Activated CD8-positive, alpha-beta T cell treated with anti-CD3 and anti-CD28 coated beads for 36 hours (primary cell): ENCODE results near the gene L3MBTL4. TPM values are rescaled to one million over a fixed set of nuclear protein-coding genes. Genes with fewer than 3 reads are reported as not detected.

ENCODE experiments used
- ATAC-seq: fragments of 200-7000 bp; cut with Tn5 transposase; one replicate; pipeline ENCODE4 v1.10.0; 2021; ENCODE audit warnings: mild to moderate bottlenecking, moderate library complexity
- CTCF ChIA-PET: fragments of 350-600 bp; sonication (Branson Sonifier 250); formaldehyde crosslinking; loops from one replicate; lab custom pipeline; 2021; ENCODE audit warnings: antibody characterized with exemption; lab: Charles Lee
- POLR2A ChIA-PET: fragments of 350-600 bp; sonication (Branson Sonifier 250); formaldehyde crosslinking; loops from one replicate; lab custom pipeline; 2021; ENCODE audit warnings: antibody characterized with exemption; lab: Charles Lee
- DNase-seq: peaks from one replicate; pipeline ENCODE4 v3.0.0-alpha.2; 2020
- H3K27ac Mint-ChIP-seq: one replicate; pipeline ENCODE4 v1.8.0; 2021; ENCODE audit warnings: mild to moderate bottlenecking, mixed read lengths
- H3K27me3 Mint-ChIP-seq: one replicate; pipeline ENCODE4 v1.8.0; 2021; ENCODE audit warnings: mixed read lengths
- H3K36me3 Mint-ChIP-seq: one replicate; pipeline ENCODE4 v1.8.0; 2021; ENCODE audit warnings: low read depth, mixed read lengths
- H3K4me1 Mint-ChIP-seq: one replicate; pipeline ENCODE4 v1.8.0; 2021; ENCODE audit warnings: low read depth, mixed read lengths
- H3K4me3 Mint-ChIP-seq: one replicate; pipeline ENCODE4 v1.8.0; 2021; ENCODE audit warnings: mild to moderate bottlenecking, moderate library complexity, mixed read lengths
- H3K9me3 Mint-ChIP-seq: one replicate; pipeline ENCODE4 v1.8.0; 2021; ENCODE audit warnings: mixed read lengths
- intact Hi-C: fragments of 100-400 bp; cut with micrococcal nuclease; formaldehyde crosslinking; loops from one replicate; pipeline ENCODE4 v1.10.0; 2022
- total RNA-seq, 2 experiments: library from RNA; stranded (reverse); gene quantifications; one replicate each; pipeline ENCODE4 v1.2.3, GENCODE V29; 2021
- TF ChIP-seq, protein P1 (sequence below): fragments of 200-600 bp; IDR thresholded peaks from one replicate; pipeline ENCODE4 v1.8.0; 2022; ENCODE audit warnings: antibody characterized with exemption, mild to moderate bottlenecking

Gene L3MBTL4
- total RNA-seq, 2 experiments from 2014 or later = not detected

DNA sequence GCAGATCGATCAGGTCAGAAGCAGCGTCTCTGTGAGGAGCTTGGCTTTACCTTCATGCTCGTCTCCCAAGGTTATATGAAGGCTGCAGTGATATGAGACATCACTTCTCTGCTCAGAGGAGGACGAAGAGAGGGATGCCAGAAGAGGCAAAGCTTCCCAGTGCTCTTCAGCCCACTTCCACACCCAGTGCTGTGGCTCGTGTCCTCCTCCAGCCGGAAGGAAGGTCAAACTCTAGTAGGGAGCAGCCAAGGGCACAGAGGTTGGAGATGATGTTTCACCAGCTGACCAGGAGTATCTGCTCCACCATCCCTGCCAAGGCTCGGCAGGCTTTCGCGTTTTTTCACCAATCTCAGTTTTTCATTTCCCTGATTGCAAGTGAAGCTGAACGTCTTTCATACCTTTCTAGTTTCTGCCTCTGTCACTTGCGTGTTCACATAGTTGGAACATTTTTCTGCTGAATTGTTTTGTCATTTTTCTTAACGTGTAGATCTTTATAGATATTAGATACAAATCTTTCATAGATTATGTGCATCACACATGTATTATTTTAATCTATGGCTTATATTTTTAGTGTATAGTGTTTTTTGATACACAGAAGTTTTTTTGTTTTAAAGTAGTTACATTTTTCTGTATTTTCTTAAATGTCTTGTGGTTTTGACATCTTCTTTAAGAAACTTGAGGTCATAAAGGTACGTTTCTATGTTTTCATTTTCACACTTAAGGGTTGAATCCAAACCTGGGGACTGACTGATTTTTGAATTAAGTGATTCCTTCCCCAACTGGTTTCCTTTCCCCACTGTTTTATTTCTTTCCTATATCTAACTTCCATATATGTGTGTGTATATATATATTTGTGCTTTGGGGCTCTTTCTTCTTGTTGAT is 23.5 kb upstream of the L3MBTL4 start:
- ATAC-seq = no peak
- intact Hi-C loops = no loop called here

DNA sequence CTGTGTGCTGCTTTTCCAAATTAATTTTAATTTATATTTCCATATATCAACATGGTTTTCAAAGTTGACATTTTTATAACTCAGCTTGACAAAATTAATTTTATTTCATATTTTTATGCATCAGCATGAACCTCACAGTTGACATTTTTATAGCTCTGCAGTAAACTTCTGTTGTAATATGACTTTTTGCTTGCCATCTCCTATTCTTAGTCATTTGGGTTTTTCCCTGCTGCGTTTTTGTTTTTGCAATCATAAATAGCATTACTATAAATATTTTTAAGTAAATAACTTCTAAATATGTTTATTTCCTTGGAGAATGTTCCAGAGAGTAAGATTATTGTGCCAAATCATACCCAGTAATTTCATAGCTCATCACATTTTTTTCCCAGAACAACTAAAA is 21.0 kb upstream of the L3MBTL4 start:
- ChIA-PET CTCF (no interaction called here), POLR2A (no interaction called here)
- Mint-ChIP-seq H3K36me3 (no peaks in the 10 kb centered on the region), H3K9me3 (no peaks in the 10 kb centered on the region), H3K4me3 (no peak overlapping the region), H3K27ac (no peak overlapping the region), H3K27me3 (no peaks in the 10 kb centered on the region), H3K4me1 (no peaks in the 10 kb centered on the region)
- DNase-seq (no peak), ATAC-seq (no peak)
- TF ChIP-seq, protein P1, sequence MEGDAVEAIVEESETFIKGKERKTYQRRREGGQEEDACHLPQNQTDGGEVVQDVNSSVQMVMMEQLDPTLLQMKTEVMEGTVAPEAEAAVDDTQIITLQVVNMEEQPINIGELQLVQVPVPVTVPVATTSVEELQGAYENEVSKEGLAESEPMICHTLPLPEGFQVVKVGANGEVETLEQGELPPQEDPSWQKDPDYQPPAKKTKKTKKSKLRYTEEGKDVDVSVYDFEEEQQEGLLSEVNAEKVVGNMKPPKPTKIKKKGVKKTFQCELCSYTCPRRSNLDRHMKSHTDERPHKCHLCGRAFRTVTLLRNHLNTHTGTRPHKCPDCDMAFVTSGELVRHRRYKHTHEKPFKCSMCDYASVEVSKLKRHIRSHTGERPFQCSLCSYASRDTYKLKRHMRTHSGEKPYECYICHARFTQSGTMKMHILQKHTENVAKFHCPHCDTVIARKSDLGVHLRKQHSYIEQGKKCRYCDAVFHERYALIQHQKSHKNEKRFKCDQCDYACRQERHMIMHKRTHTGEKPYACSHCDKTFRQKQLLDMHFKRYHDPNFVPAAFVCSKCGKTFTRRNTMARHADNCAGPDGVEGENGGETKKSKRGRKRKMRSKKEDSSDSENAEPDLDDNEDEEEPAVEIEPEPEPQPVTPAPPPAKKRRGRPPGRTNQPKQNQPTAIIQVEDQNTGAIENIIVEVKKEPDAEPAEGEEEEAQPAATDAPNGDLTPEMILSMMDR = no peak
- intact Hi-C loops = no loop called here

More for the DNA sequence above, 23.5 kb upstream of the L3MBTL4 start:
- POLR2A ChIA-PET = no interaction called here
- Mint-ChIP-seq H3K36me3 (no peaks in the 10 kb centered on the region), H3K4me1 (no peaks in the 10 kb centered on the region), H3K27ac (no peak overlapping the region), H3K4me3 (no peak overlapping the region), H3K27me3 (no peaks in the 10 kb centered on the region), H3K9me3 (no peaks in the 10 kb centered on the region)
- CTCF ChIA-PET = no interaction called here
- TF ChIP-seq, protein P1 = no peak
- DNase-seq = no peak

DNA sequence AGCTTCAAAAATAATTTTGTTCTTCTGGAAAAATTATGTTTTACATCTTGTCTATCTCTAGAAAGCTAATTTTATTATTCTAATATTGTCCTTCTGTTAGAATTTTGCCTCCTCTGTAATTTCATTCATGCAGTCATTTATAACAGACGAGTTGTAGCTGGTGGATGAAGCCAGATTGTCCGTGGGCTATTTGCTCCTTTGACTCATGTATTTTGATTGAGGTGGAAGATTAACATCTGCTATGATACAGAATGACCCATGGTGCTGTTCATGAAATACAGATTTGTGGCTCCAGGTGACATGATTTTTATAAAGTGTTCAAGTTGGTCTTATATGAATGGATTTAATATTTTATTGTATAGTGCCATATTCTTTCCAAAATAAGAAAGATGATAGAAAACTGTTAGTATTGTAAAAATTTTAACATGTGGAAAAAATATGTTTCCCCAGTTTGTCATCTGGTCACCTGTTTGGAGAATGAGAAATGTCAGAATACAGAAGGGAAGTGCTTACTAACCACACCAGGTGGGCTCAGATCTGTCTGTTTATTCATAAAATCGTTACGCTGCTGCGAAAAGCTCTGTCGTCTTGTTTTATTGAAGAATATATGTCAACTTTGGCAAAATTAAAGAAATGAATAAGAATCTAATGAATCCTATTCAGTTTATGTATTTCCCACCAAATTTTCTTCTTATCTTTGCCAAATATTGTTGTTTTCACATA is 20.4 kb upstream of the L3MBTL4 start:
- DNase-seq (no peak), ATAC-seq (no peak)
- H3K4me1 Mint-ChIP-seq = no peaks in the 10 kb centered on the region
- intact Hi-C loops = no loop called here
- H3K9me3 Mint-ChIP-seq = no peaks in the 10 kb centered on the region
- H3K27ac Mint-ChIP-seq = no peak overlapping the region
- no peak overlapping the region for H3K4me3 Mint-ChIP-seq
- H3K27me3 Mint-ChIP-seq = no peaks in the 10 kb centered on the region
- H3K36me3 Mint-ChIP-seq = no peaks in the 10 kb centered on the region
- TF ChIP-seq, protein P1 = no peak
- ChIA-PET CTCF (no interaction called here), POLR2A (no interaction called here)

DNA sequence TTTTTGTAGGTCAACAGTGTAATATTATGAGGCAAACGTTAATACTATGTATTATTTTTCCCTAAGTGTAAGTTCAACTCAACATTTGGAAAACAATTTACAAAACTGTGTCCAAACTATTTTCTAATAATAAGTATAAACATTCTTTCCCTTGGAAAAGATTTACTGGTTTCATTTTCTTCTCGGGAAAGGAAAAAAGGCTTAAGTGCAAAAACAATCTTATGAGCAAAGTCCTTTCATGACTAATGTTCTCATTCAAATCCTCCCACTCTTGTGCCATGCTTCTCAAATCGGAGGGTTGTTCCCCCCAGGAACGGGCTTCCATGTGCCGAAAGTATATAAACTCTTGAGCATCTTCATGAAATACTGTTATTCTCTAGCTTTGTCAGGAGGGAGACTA is 19.8 kb upstream of the L3MBTL4 start:
- POLR2A ChIA-PET = no interaction called here
- Mint-ChIP-seq H3K27ac (no peak overlapping the region), H3K4me3 (no peak overlapping the region), H3K36me3 (no peaks in the 10 kb centered on the region), H3K9me3 (no peaks in the 10 kb centered on the region), H3K4me1 (no peaks in the 10 kb centered on the region), H3K27me3 (no peaks in the 10 kb centered on the region)
- CTCF ChIA-PET = no interaction called here
- DNase-seq (no peak), ATAC-seq (no peak)
- intact Hi-C loops = no loop called here
- TF ChIP-seq, protein P1 = no peak
